SU-DHL-6 (cell line): Measurements from ENCODE around the gene CAMK2D.

Experiments
- EZH2phosphoT487 ChIP-seq: fragments of 200-600 bp; sonication (generic), shearing (Covaris generic); conservative IDR thresholded peaks from 2 replicates; pipeline ENCODE4 v1.6.1; 2018; ENCODE audit warnings: mild to moderate bottlenecking, antibody characterized with exemption, low read length, moderate library complexity, mixed read lengths
- TF ChIP-seq, protein P1 (sequence below): fragments of 200-600 bp; sonication (generic); IDR thresholded peaks from one replicate; pipeline ENCODE4 v1.5.1; 2017; ENCODE audit warnings: antibody characterized with exemption, mild to moderate bottlenecking, low read length, moderate library complexity; ENCODE audit not compliant: insufficient read depth, poor library complexity, severe bottlenecking

- TF ChIP-seq, protein P1, sequence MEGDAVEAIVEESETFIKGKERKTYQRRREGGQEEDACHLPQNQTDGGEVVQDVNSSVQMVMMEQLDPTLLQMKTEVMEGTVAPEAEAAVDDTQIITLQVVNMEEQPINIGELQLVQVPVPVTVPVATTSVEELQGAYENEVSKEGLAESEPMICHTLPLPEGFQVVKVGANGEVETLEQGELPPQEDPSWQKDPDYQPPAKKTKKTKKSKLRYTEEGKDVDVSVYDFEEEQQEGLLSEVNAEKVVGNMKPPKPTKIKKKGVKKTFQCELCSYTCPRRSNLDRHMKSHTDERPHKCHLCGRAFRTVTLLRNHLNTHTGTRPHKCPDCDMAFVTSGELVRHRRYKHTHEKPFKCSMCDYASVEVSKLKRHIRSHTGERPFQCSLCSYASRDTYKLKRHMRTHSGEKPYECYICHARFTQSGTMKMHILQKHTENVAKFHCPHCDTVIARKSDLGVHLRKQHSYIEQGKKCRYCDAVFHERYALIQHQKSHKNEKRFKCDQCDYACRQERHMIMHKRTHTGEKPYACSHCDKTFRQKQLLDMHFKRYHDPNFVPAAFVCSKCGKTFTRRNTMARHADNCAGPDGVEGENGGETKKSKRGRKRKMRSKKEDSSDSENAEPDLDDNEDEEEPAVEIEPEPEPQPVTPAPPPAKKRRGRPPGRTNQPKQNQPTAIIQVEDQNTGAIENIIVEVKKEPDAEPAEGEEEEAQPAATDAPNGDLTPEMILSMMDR = no peak
- TF ChIP-seq EZH2phosphoT487 = no peak
These were observed 322.9 kb downstream of the CAMK2D start for GRCh38 chr4:113438596-113438995.
